ENCODE data around the gene MPHOSPH10. TPM values are rescaled to one million over a fixed set of nuclear protein-coding genes. Genes with fewer than 3 reads are reported as not detected.

Gene MPHOSPH10
- total RNA-seq, 1 experiment from 2014 or later: 34.1 TPM

DNA sequence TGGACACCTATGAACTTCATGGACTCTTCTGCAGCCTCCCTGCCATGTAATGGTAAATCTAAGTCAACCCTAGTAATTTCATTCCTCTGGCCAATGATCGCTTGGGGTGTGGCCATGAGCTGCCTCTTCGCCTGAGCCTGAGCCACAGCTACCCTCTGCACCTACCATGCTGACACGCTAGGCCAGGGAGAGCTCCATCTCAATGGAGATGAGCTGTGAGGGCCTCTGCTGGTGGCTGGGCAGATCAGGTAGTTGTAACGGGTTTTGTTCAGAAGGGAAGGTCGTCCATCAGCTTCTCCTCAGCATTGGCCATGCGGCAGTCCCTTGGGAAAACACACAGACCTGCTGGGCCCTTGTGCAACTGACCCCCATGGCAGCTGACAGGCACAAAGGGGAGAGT is 24.4 kb downstream of the MPHOSPH10 start:
- TF ChIP-seq, protein P1, sequence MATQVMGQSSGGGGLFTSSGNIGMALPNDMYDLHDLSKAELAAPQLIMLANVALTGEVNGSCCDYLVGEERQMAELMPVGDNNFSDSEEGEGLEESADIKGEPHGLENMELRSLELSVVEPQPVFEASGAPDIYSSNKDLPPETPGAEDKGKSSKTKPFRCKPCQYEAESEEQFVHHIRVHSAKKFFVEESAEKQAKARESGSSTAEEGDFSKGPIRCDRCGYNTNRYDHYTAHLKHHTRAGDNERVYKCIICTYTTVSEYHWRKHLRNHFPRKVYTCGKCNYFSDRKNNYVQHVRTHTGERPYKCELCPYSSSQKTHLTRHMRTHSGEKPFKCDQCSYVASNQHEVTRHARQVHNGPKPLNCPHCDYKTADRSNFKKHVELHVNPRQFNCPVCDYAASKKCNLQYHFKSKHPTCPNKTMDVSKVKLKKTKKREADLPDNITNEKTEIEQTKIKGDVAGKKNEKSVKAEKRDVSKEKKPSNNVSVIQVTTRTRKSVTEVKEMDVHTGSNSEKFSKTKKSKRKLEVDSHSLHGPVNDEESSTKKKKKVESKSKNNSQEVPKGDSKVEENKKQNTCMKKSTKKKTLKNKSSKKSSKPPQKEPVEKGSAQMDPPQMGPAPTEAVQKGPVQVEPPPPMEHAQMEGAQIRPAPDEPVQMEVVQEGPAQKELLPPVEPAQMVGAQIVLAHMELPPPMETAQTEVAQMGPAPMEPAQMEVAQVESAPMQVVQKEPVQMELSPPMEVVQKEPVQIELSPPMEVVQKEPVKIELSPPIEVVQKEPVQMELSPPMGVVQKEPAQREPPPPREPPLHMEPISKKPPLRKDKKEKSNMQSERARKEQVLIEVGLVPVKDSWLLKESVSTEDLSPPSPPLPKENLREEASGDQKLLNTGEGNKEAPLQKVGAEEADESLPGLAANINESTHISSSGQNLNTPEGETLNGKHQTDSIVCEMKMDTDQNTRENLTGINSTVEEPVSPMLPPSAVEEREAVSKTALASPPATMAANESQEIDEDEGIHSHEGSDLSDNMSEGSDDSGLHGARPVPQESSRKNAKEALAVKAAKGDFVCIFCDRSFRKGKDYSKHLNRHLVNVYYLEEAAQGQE (IDR thresholded peaks at IDR 0.05; ENCODE audit: insufficient read depth in 1 of 2, low read depth in 2 of 2, low read length in 1 of 2): no peak
- TF ChIP-seq, protein P2, sequence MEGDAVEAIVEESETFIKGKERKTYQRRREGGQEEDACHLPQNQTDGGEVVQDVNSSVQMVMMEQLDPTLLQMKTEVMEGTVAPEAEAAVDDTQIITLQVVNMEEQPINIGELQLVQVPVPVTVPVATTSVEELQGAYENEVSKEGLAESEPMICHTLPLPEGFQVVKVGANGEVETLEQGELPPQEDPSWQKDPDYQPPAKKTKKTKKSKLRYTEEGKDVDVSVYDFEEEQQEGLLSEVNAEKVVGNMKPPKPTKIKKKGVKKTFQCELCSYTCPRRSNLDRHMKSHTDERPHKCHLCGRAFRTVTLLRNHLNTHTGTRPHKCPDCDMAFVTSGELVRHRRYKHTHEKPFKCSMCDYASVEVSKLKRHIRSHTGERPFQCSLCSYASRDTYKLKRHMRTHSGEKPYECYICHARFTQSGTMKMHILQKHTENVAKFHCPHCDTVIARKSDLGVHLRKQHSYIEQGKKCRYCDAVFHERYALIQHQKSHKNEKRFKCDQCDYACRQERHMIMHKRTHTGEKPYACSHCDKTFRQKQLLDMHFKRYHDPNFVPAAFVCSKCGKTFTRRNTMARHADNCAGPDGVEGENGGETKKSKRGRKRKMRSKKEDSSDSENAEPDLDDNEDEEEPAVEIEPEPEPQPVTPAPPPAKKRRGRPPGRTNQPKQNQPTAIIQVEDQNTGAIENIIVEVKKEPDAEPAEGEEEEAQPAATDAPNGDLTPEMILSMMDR (IDR thresholded peaks at IDR 0.05): peak; percentile 37
- TF ChIP-seq TCF7L2 (IDR thresholded peaks at IDR 0.05; ENCODE audit: low read depth, low read length) (no peak), SIN3A (IDR thresholded peaks at IDR 0.05; ENCODE audit: borderline replicate concordance, insufficient read depth, low read depth, low read length) (no peak), POLR2AphosphoS5 (IDR thresholded peaks at IDR 0.05; ENCODE audit: low read depth, low read length) (no peak)
- ChIA-PET CTCF (interaction anchor here (0.6 kb wide), 1 partner anchor 167 kb away, joined by 3 read pairs; no protein-coding TSS in a partner anchor), POLR2A (no interaction called here)
- ATAC-seq: peak; percentile 62
- no peaks in the 10 kb centered on the region for H3K4me1 ChIP-seq (ENCODE audit: control insufficient read depth, insufficient read depth, low read length)
- no TSS peak for BruUV-seq (replicated peaks)
- H3K4me3 ChIP-seq (ENCODE audit: low read depth in 2 of 2, low read length in 2 of 2): no peak overlapping the region
- intact Hi-C loops (cut with micrococcal nuclease; ENCODE audit: unreplicated experiment) (no loop called here), in situ Hi-C loops (cut with HindIII; ENCODE audit: low pct_unique_long_range_greater_than_20kb, low sequenced_read_pairs) (no loop called here)
- peaks cover 2% of the 10 kb centered on the region; the same call in 1 of the 2 replicates for H3K27me3 ChIP-seq (ENCODE audit: control insufficient read depth, insufficient read depth, low read length)
- DNase-seq (ENCODE audit: low read depth, low spot score): peak; percentile 20
- H3K9me3 ChIP-seq (ENCODE audit: control insufficient read depth, insufficient read depth, low read depth, low read length): no peaks in the 10 kb centered on the region
- peaks cover under 1% of the 10 kb centered on the region; the same call in 1 of the 2 replicates for H3K36me3 ChIP-seq (ENCODE audit: control insufficient read depth, insufficient read depth, low read length)
- H3K27ac ChIP-seq (ENCODE audit: low read length): no peak overlapping the region

DNA sequence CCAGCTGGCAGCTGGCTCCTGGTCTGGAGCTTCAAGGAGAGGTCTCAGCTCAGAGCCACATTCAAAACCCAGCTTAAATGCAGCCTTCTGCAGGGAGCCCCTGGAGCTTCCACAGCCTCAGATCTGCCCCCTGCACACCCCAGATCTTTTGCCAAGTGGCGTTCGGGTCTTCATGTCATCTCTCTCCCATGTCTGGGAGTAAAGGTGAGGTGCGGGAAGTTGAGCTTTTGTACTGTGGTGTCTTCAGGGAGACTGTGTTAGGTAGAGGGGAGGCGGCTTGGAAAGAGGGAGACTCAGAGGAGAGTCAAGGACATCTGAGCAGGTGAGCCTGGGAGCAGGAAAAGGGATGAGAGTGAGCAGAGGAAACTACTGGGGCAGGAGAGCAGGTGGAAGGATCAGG is 25.4 kb downstream of the MPHOSPH10 start:
- no peak for ATAC-seq
- Histone ChIP-seq H3K27me3 (ENCODE audit: control insufficient read depth, insufficient read depth, low read length) (peaks cover 2% of the 10 kb centered on the region; the same call in 1 of the 2 replicates), H3K4me3 (ENCODE audit: low read depth in 2 of 2, low read length in 2 of 2) (no peak overlapping the region), H3K4me1 (ENCODE audit: control insufficient read depth, insufficient read depth, low read length) (no peaks in the 10 kb centered on the region), H3K27ac (ENCODE audit: low read length) (no peak overlapping the region), H3K9me3 (ENCODE audit: control insufficient read depth, insufficient read depth, low read depth, low read length) (no peaks in the 10 kb centered on the region), H3K36me3 (ENCODE audit: control insufficient read depth, insufficient read depth, low read length) (no peaks in the 10 kb centered on the region)
- BruUV-seq (replicated peaks): no TSS peak
- ChIA-PET POLR2A (no interaction called here), CTCF (no interaction called here)
- no peak for DNase-seq (ENCODE audit: low read depth, low spot score)
- TF ChIP-seq, protein P2 (IDR thresholded peaks at IDR 0.05): no peak
- TF ChIP-seq, protein P1 (IDR thresholded peaks at IDR 0.05; ENCODE audit: insufficient read depth in 1 of 2, low read depth in 2 of 2, low read length in 1 of 2): no peak
- TF ChIP-seq SIN3A (IDR thresholded peaks at IDR 0.05; ENCODE audit: borderline replicate concordance, insufficient read depth, low read depth, low read length) (no peak), POLR2AphosphoS5 (IDR thresholded peaks at IDR 0.05; ENCODE audit: low read depth, low read length) (no peak), TCF7L2 (IDR thresholded peaks at IDR 0.05; ENCODE audit: low read depth, low read length) (no peak)
- intact Hi-C loops (cut with micrococcal nuclease; ENCODE audit: unreplicated experiment) (no loop called here), in situ Hi-C loops (cut with HindIII; ENCODE audit: low pct_unique_long_range_greater_than_20kb, low sequenced_read_pairs) (no loop called here)
